Right ventricle myocardium inferior (tissue), 1 donor: ENCODE results near the gene YIPF3. TPM values are rescaled to one million over a fixed set of nuclear protein-coding genes. Genes with fewer than 3 reads are reported as not detected.
A peak's percentile ranks its signal among the peaks of the same experiment; 100 is the strongest.
"Not testable (repeated sequence)": the region's sequence is repeated elsewhere in the genome, so short reads cannot be mapped to it uniquely, and the experiment has no call there.

Source experiments
- ATAC-seq: fragments of 200-7000 bp; cut with Tn5 transposase; one replicate; pipeline ENCODE4 v1.9.1; 2020; ENCODE audit warnings: mild to moderate bottlenecking, moderate library complexity
- DNase-seq: peaks from one replicate; pipeline ENCODE4 v3.0.0; 2021; ENCODE audit errors: missing footprints
- intact Hi-C: fragments of 100-400 bp; cut with DNase I; formaldehyde crosslinking; loops from one replicate; pipeline ENCODE4 v1.11.0; 2022
- total RNA-seq: library from RNA; stranded (reverse); fragmentation: NEBNext Ultra II Directional; extraction: Animal tissue kit (Norgen Biotek cat#: 25700); gene quantifications from one replicate; pipeline ENCODE4 v1.2.1, GENCODE V29; 2021
- donor health status: DM: no; HTN: yes; CAD: no; lungs with severe emphysema.

YIPF3 gene
- total RNA-seq, 1 donor from 2014 or later, result 72.2 TPM

DNA sequence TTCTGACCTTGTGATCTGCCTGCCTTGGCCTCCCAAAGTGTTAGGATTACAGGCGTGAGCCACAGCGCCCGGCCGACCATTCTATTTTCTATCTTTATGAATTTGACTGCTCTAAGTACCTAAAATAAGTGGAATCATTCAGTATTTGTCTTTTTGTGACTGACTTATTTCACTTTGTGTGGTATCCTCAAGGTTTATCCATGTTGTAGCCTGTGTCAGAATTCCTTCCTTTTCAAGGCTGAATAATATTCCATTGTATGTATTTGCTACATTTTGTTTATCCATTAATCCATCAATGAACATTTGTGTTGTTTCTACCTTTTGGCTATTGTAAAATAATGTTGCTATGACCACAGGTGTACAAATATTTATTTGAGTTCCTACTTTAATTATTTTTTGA lies 44.2 kb downstream of the YIPF3 start:
- no peak for DNase-seq
- ATAC-seq, result no peak
- intact Hi-C loops, result no loop called here

DNA sequence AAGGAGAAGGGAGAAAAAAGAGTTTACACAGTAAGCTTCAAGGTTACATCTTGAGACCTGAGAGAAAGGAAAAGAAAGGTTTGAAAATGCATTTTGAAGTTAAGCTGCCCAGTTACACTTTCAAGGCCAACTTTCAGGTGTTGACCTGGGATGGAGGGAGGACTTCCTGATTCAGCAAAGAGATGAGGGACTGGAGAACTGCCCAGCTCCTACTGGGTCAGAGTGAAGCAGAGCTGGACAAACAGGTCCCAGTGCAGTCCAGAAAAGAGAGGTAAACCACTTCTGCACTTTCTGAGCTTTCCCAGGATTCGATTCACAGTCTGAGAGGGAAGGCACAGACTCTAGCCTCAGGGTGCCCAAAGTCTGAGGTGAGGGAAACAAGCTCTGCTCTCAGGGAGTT lies 45.3 kb downstream of the YIPF3 start:
- intact Hi-C loops, result loop anchor here (2.0 kb wide), 1 partner anchor 23 kb away; no protein-coding TSS in a partner anchor
- DNase-seq (no peak), ATAC-seq (no peak)

DNA sequence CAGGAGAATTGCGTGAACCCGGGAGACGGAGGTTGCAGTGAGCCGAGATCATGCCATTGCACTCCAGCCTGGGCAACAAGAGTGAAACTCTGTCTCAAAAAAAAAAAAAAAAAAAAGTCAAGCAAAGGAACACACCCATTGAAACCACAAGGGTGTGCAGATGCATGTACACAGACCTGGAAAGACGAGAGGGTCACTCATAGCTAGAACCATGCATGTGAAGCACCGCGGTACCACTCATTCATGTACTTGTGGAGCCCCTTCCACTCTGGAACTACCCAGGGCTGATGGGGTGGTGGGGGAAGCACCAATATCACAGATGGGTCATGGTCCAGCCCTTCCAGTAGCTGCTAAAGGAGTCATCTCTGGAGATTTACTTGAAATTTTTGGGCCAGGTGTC lies 46.8 kb downstream of the YIPF3 start:
- ATAC-seq (no peak), DNase-seq (no peak)
- intact Hi-C loops, result loop anchor here (2.0 kb wide), 1 partner anchor 25 kb away; no protein-coding TSS in a partner anchor

DNA sequence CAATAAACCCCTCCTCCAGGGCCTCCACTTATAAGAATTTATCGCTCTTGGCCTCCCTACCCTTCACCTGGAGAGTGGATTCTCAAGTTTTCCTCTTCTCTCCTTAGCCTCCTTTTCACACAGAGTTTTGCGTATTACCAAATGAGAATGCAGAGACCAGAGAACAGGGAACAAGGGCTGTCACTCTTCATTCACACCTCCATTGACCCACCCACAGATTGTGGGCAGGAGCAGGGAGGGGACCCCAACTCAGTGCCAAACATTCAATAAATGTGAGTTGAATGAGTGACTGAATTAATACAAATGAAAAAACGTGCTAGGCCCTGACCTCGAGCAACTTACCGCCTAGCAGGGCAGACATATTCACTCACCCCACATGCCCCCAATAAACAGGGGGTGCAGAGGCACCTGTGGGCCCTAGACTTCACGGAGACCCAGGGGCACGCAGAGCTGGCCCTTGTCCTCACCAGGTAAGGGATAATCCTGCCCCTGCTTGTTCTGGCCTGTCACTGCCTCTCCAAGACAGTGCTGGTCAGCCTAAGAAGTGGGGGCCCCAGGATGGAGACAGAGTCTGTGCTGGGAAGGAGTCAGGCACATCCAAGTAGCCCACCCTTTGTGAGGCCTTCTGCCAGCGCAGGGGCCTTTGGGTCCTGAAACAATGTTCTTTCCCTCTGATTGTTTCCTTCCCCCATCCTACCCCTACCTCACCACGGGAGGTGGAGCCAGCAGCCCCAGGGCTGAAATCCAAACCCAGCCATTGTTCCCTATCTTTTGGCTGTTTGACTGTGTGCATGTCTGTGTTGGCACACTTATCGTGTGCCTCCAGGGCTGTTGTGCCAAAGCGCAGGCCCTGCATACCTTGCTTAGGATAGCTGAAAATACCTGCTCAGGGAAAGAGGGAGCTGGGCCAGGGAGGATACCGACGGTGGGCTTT lies 47.7 kb downstream of the YIPF3 start:
- DNase-seq (no peak), ATAC-seq (peak; percentile 85)
- intact Hi-C loops, result no loop called here

DNA sequence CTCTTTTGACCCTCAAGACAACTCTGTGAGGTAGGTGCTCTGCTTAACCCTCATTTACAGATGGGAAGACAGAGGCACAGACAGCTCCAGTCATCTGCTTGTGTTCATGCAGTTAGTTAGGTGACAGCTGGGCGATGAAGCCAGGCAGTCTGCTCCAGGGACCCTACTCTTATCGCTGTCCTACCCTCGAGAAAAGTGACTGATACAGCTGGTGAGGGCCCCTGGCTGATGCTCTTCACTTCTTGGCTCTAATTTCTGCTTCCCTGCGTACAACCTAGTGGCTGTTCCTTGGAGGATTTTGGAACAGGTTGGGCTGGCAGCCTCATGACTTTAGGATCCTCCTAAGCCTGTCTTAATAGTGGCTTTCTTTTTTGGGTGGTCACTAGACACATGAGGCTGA lies 48.5 kb downstream of the YIPF3 start:
- ATAC-seq (peak; percentile 56), DNase-seq (no peak)
- intact Hi-C loops, result no loop called here

DNA sequence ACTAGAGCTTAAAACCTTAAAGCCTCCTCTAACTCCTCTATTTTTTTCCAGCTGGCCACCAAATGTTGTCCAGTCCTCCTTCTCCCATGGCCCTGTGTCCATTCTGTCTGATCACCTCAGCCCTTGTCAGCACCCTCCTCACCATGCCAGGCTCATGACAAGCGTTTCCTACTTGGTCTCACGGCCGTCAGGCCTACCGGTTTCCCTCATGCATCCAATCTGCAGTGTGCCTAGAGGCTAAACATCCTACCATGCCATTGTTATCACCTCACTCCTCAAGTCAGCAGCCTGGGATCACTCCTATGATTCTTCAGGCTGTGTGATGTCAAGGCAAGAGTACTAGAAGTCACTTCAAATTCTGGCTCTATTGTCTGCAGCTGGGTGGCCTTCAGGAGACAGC lies 49.0 kb downstream of the YIPF3 start:
- no peak for DNase-seq
- ATAC-seq, result peak; percentile 56
- intact Hi-C loops, result no loop called here

DNA sequence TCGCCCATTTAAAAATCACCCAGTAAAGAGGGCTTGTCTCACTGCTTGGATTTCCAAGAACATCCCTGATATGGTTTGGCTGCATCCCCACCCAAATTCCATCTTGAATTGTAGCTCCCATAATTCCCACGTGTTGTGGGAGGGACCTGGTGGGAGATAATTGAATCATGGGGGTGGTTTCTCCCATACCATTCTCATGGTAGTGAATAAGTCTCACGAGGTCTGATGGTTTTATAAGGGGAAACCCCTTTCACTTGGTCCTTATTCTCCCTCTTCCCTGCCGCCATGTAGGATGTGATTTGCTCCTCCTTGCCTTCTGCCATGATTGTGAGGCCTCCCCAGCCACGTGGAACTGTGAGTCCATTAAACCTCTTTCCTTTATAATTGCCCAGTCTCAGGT lies 49.5 kb downstream of the YIPF3 start:
- DNase-seq, ATAC-seq, intact Hi-C loops: not testable (repeated sequence)

DNA sequence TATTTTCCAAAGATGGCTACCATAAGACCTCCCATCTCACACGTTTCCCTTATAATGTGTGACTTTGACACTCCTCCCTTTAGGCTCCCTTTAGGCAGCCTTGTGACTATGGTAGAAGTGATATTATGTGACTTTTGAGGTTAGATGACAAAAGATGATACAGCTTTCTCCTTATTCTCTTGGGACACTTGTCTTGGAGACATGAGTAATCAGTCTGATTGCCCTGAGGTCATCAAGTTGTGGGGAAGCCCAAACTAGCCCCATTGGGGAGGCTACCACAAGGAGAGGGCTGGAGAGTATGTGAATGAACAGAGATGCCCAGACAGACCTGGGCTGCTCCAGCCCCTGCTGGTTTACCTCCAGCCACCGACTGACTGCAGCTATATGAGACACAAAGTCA lies 50.8 kb downstream of the YIPF3 start:
- DNase-seq, result no peak
- intact Hi-C loops, result no loop called here
- ATAC-seq, result no peak

DNA sequence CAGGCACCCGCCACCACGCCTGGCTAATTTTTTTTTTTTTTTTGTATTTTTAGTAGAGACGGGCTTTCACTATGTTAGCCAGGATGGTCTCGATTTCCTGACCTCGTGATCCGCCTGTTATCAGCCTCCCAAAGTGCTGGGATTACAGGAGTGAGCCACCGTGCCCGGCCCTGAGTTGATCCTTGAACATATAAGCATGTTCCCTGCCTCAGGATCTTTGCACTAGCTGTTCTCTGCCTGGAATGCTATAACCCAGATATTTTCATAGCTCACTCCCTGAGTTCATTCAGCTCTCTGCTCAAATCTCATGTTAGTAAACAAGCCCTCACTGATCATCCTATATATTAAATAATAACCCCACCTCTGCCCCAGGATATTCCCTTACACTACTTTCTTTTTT lies 52.4 kb downstream of the YIPF3 start:
- ATAC-seq, result no peak
- DNase-seq, result no peak
- intact Hi-C loops, result no loop called here

DNA sequence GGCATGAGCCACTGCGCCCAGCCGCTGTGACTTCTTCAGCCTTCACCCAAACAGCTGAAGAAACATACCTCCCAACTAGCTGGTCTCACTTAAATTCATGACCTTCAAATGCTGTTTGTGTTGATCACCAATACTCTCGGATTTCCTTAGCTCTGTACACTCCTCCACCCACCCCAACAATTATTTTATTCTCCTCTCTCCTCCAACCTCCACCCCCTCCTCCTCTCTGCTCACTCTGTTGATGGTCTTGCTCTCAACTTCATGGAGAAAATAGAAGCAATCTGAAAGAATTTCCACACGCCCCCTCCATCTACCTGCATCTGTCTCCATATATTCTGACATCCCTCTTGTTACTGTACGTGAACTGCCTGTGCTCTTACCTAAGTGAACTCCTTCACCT lies 54.8 kb downstream of the YIPF3 start:
- ATAC-seq (no peak), DNase-seq (no peak)
- intact Hi-C loops, result no loop called here

Other genes with a start within 250 kb of the YIPF3 start
- not detected for gene SLC22A7, start 218.7 kb downstream of the YIPF3 start, total RNA-seq
- 7.1 TPM for gene CRIP3, start 208.1 kb downstream of the YIPF3 start, total RNA-seq
- gene ZNF318, start 147.3 kb downstream of the YIPF3 start, total RNA-seq, result 11.3 TPM
- gene ABCC10, start 89.4 kb downstream of the YIPF3 start, total RNA-seq, result 14.8 TPM
- gene DLK2, start 61.4 kb downstream of the YIPF3 start, total RNA-seq, result 1.9 TPM
- 17.4 TPM for gene TJAP1, start 39.4 kb downstream of the YIPF3 start, total RNA-seq
- 1.6 TPM for gene LRRC73, start 6.6 kb downstream of the YIPF3 start, total RNA-seq
- 17.3 TPM for gene POLR1C, start 163 bp upstream of the YIPF3 start, total RNA-seq
- gene XPO5, start 59.1 kb upstream of the YIPF3 start, total RNA-seq, result 11.7 TPM
- 5.9 TPM for gene POLH, start 59.3 kb upstream of the YIPF3 start, total RNA-seq
- gene GTPBP2, start 112.3 kb upstream of the YIPF3 start, total RNA-seq, result 23.9 TPM
- gene MAD2L1BP, start 118.9 kb upstream of the YIPF3 start, total RNA-seq, result 26.7 TPM
- gene RSPH9, start 128.1 kb upstream of the YIPF3 start, total RNA-seq, result 0.11 TPM
- 43.1 TPM for gene MRPS18A, start 170.9 kb upstream of the YIPF3 start, total RNA-seq